GM12801 (cell line): Measurements from ENCODE around the gene ROR1.

Experiments used
- TF ChIP-seq, protein P1 (sequence below): IDR thresholded peaks from one replicate; pipeline ENCODE4 v1.5.1; 2011; ENCODE audit warnings: control low read depth; ENCODE audit not compliant: insufficient read length; ENCODE audit errors: extremely low read depth

The ROR1 gene

DNA sequence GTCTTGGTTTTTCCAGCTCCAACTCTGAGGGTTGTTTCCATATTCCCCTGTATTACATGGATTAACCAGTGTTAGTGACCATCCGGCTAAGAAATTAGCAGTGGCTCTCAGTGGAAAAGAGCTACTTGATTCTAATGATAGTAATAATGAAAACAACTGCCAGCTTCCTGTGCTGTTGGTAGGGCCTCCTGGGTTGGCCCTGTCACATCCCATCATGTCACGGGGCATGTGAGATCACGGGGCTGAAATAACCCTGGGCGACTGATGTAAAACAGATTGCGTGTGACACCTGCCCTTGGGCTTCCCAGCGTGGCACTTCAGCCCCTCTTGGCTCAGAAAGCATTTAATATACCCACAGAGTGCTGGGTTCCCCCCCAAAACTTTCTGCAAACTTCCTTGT lies 149.0 kb downstream of the ROR1 start:
- TF ChIP-seq, protein P1, sequence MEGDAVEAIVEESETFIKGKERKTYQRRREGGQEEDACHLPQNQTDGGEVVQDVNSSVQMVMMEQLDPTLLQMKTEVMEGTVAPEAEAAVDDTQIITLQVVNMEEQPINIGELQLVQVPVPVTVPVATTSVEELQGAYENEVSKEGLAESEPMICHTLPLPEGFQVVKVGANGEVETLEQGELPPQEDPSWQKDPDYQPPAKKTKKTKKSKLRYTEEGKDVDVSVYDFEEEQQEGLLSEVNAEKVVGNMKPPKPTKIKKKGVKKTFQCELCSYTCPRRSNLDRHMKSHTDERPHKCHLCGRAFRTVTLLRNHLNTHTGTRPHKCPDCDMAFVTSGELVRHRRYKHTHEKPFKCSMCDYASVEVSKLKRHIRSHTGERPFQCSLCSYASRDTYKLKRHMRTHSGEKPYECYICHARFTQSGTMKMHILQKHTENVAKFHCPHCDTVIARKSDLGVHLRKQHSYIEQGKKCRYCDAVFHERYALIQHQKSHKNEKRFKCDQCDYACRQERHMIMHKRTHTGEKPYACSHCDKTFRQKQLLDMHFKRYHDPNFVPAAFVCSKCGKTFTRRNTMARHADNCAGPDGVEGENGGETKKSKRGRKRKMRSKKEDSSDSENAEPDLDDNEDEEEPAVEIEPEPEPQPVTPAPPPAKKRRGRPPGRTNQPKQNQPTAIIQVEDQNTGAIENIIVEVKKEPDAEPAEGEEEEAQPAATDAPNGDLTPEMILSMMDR: no peak

DNA sequence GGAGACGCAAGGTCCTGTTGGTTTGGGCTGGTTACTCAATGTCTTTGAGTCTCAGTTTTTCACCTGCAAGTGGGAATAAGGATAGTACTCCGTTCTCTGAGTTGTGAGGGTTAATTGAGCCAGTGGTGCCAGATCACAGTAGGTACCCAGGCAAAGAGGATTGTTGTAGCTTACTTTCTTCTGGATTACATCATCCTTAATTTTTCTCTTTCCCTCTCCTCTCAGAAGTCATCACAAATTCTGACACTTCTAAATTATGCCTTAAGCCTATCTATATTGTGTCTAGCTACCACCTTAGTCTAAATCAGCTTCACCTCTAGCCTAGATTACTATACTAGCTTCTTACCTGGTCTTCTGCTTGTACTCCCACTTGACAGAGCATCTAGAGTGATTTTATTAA lies 149.5 kb downstream of the ROR1 start:
- TF ChIP-seq, protein P1: no peak

DNA sequence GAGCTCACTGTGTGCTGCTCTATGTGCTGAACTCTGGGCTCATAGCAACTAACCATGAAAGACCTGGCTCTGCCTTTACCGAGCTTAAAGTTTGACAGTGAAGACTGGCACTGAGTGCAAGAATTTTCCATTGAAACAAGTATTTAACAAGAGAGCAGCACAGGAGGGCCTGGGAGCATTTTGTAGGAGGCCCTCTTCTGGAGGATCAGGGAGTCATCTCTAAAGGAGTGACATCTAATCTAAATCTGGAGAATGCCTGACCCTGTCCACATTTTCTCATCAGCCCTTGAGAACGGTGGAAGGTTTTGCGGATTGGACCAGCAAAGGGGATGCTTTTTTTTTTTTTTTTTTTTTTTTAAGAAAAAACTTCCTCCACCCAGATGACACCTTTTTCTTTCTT lies 150.8 kb downstream of the ROR1 start:
- TF ChIP-seq, protein P1: no peak

DNA sequence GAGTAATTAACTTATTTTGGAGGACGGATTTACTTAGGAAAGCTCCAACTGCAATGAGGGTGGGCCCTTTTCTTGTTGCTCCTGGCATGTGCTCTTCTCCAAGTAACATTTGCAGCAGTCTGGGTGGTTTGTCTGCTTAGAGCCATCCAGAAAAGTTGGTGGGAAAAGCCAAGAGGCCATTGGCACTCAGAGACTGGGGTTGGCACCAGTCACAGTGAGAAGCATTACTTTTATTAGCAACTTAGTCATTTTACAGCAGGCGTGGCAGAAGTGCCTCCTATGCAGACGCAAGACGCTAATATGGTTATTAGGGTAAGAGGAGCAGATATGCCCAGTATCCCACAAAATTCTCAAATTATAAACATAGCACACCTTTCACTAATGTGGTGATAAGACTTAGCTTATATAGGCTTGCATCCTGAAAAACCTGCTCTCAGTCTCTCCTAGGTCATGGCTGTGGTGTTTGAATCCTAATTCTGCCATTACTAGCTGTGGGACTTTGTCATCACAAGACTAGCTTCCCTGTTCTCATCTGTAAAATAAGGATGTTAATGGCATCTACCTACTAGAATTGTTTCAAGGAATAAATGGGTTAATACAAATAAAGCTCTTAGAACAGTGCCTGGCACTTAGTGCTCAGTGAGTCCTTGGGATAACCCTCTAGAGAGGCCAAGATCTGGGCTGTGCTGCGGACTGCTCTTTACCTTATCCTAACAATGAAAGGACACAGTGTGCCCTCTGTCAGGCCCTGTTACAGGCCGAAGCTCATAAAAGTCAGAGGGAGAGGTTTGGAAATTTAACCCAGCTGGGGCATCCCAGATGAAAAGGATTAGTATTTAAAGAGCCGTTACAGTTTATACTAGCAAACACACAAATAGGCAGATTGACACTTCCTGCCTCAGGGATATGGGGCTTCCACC lies 154.6 kb downstream of the ROR1 start:
- TF ChIP-seq, protein P1: no peak

DNA sequence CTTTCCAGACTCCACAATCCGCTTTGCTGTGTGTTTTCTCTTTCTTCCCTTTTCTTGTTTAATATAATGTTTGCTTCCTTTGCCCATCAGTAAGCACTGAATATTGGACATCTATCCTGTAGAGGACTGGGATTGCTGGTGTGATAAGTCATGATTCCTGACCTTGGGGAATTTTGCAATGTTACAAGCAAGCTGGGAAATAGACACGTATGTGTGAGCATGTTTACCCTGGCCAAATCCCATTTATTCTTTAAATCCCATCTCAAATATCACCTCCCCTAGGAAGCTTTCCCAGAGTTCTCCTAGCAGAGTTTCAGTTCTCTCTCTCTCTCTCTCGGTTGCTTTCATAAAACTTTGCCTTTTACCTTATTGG lies 155.3 kb downstream of the ROR1 start:
- TF ChIP-seq, protein P1: no peak

DNA sequence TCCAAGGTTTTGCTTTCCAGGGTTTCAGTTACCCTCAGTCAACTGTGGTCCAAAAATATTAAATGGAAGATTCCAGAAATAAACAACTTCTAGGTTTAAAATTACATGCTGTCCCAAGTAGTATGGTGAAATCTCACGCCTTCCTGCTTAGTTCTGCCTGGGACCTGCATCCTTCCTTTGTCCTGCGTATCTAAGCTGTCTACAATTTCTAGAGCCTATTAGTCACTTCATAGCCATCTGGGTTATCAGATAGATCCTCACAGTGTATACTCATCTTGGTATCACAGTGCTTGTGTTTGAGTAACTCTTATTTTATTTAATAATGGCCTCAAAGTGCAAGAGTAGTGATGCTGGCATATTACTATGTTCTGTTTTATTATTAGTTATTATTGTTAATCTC lies 157.7 kb downstream of the ROR1 start:
- TF ChIP-seq, protein P1: no peak

DNA sequence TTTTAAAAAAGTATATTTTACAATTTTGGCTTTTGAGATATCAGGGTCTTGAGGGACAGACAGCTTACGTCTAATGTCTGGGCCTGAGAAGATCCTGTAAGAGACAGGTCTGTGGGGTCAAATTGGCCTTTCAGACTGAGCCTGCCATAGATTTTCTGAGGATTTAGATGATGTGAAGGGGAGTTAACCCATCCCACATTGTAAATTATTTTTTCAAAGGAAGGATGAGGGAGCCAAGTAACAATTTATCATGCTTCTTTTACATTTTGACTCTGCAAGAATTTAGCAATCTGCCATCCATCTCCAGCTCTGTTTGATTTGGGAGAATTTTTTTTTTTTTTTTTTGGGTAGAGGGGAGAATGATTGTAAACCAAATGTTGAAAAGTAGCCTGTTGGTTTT lies 160.9 kb downstream of the ROR1 start:
- TF ChIP-seq, protein P1: no peak

DNA sequence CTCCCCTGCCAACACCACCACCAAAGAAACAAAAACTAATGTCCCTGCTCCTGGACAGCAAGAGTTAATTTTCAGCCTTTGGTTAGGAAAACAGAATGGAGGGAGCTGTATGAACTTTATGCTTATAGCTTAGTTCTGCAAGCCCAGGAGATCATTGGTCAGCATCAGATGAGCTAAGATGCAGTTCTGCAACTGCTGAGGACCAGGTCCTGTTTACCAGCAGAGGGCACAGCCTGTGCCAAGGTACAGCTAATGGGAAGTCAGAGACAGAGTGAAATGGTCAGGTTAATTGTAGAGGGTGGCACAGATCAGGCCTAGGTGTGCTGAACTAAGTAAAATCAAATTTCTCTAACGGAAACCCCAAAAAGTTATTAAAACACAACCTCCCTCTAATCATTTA lies 161.3 kb downstream of the ROR1 start:
- TF ChIP-seq, protein P1: no peak
